IMR-90 (cell line): Measurements from ENCODE around the gene HEBP1. TPM values are rescaled to one million over a fixed set of nuclear protein-coding genes. Genes with fewer than 3 reads are reported as not detected.

Source experiments
- ATAC-seq: fragments of 200-7000 bp; cut with Tn5 transposase; 2 replicates; pipeline ENCODE4 v1.9.1; 2020; ENCODE audit warnings: low read depth, mild to moderate bottlenecking, moderate library complexity
- BruUV-seq: library from RNA; stranded (reverse); fragments of 400-500 nt; replicated peaks from 2 replicates; lab custom pipeline; 2021; lab: Mats Ljungman, UMichigan
- CTCF ChIA-PET: fragments of 300-600 bp; formaldehyde crosslinking; extraction: SDS; loops from one replicate; lab custom pipeline; 2021; ENCODE audit warnings: antibody characterized with exemption; lab: Yijun Ruan, JAX
- POLR2A ChIA-PET: fragments of 300-600 bp; sonication (Branson Sonifier 250); formaldehyde crosslinking; loops from one replicate; lab custom pipeline; 2022; ENCODE audit warnings: antibody characterized with exemption; ENCODE audit not compliant: unreplicated experiment; lab: Charles Lee
- DNase-seq: peaks from one replicate; pipeline ENCODE4 v3.0.0; 2013
- H2AFZ ChIP-seq: replicated peaks from 2 replicates; pipeline ENCODE3; 2013; ENCODE audit warnings: low read length, mild to moderate bottlenecking; ENCODE audit not compliant: poor library complexity
- H2AK5ac ChIP-seq: 2 replicates; pipeline ENCODE4 v1.6.1; 2013; ENCODE audit warnings: low read depth, low read length, inconsistent platforms
- H2AK9ac ChIP-seq: replicated peaks from 2 replicates; pipeline ENCODE3; 2013; ENCODE audit warnings: mild to moderate bottlenecking, low read depth, low read length, moderate library complexity; ENCODE audit not compliant: poor library complexity
- H2BK120ac ChIP-seq: 2 replicates; pipeline ENCODE4 v1.6.1; 2013; ENCODE audit warnings: low read depth, low read length, inconsistent platforms
- H2BK15ac ChIP-seq: 3 replicates; pipeline ENCODE4 v1.6.1; 2013; ENCODE audit warnings: low read depth, low read length, inconsistent platforms
- H2BK20ac ChIP-seq: 2 replicates; pipeline ENCODE4 v1.6.1; 2013; ENCODE audit warnings: low read depth, mild to moderate bottlenecking, inconsistent platforms, low read length, moderate library complexity
- H2BK5ac ChIP-seq: 2 replicates; pipeline ENCODE4 v1.6.1; 2013; ENCODE audit warnings: mild to moderate bottlenecking, low read depth, low read length, inconsistent platforms; ENCODE audit not compliant: poor library complexity, severe bottlenecking
- H3K14ac ChIP-seq: replicated peaks from 2 replicates; pipeline ENCODE4 v1.6.1; 2013; ENCODE audit warnings: low read depth, low read length, inconsistent platforms
- H3K18ac ChIP-seq: 2 replicates; pipeline ENCODE4 v1.6.1; 2013; ENCODE audit warnings: low read depth, low read length, control low read depth
- H3K23ac ChIP-seq: 2 replicates; pipeline ENCODE4 v1.6.1; 2013; ENCODE audit warnings: low read depth, low read length, inconsistent platforms
- H3K27ac ChIP-seq: 2 replicates; pipeline ENCODE4 v1.5.1; 2013; ENCODE audit warnings: mild to moderate bottlenecking, control low read depth, low read length; ENCODE audit not compliant: insufficient read depth
- H3K27me3 ChIP-seq: 2 replicates; pipeline ENCODE4 v1.6.1; 2013; ENCODE audit warnings: low read length; ENCODE audit not compliant: control insufficient read depth, insufficient read depth
- H3K36me3 ChIP-seq: 2 replicates; pipeline ENCODE4 v1.6.1; 2013; ENCODE audit warnings: low read length, mixed read lengths; ENCODE audit not compliant: control insufficient read depth, insufficient read depth
- H3K4ac ChIP-seq: 2 replicates; pipeline ENCODE4 v1.6.1; 2013; ENCODE audit warnings: low read depth, low read length, inconsistent platforms
- H3K4me1 ChIP-seq: 2 replicates; pipeline ENCODE4 v1.6.1; 2013; ENCODE audit warnings: low read length, mixed read lengths; ENCODE audit not compliant: control insufficient read depth, insufficient read depth
- H3K4me2 ChIP-seq: 2 replicates; pipeline ENCODE4 v1.6.1; 2013; ENCODE audit warnings: low read depth, mild to moderate bottlenecking, control low read depth, low read length, moderate library complexity
- H3K4me3 ChIP-seq: 2 replicates; pipeline ENCODE4 v1.5.1; 2013; ENCODE audit warnings: low read depth, mild to moderate bottlenecking, control low read depth, low read length, moderate library complexity; ENCODE audit not compliant: insufficient read depth
- H3K56ac ChIP-seq: 2 replicates; pipeline ENCODE4 v1.6.1; 2013; ENCODE audit warnings: low read length, inconsistent platforms; ENCODE audit not compliant: insufficient read depth; ENCODE audit errors: extremely low read depth
- H3K79me1 ChIP-seq, 2 experiments: 2 replicates each; pipeline ENCODE4 v1.6.1; 2013; ENCODE audit warnings: low read length in 2 of 2, inconsistent platforms in 1 of 2, low read depth in 1 of 2
- H3K9ac ChIP-seq: 2 replicates; pipeline ENCODE4 v1.6.1; 2013; ENCODE audit warnings: low read depth, low read length, control low read depth
- H3K9me1 ChIP-seq: 2 replicates; pipeline ENCODE4 v1.6.1; 2013; ENCODE audit warnings: low read length, inconsistent platforms; ENCODE audit not compliant: insufficient read depth
- H3K9me3 ChIP-seq: 2 replicates; pipeline ENCODE4 v1.6.1; 2013; ENCODE audit warnings: low read length; ENCODE audit not compliant: control insufficient read depth, insufficient read depth
- H4K20me1 ChIP-seq: 2 replicates; pipeline ENCODE4 v1.6.1; 2013; ENCODE audit warnings: low read length, inconsistent platforms; ENCODE audit not compliant: insufficient read depth
- H4K5ac ChIP-seq: 2 replicates; pipeline ENCODE4 v1.6.1; 2013; ENCODE audit warnings: mild to moderate bottlenecking, low read depth, low read length, control low read depth
- H4K8ac ChIP-seq, 2 experiments: 2 replicates each; pipeline ENCODE4 v1.6.1; 2013; ENCODE audit warnings: low read depth in 2 of 2, low read length in 2 of 2, control low read depth in 1 of 2, inconsistent platforms in 1 of 2
- H4K91ac ChIP-seq: 2 replicates; pipeline ENCODE4 v1.6.1; 2013; ENCODE audit warnings: low read depth, low read length, inconsistent platforms; ENCODE audit not compliant: insufficient read depth
- BHLHE40 ChIP-seq: fragments of 150-350 bp; IDR thresholded peaks from 2 replicates; pipeline ENCODE4 v1.6.1; 2016; ENCODE audit warnings: mild to moderate bottlenecking, low read depth, low read length
- CEBPB ChIP-seq: IDR thresholded peaks from 2 replicates; pipeline ENCODE4 v1.6.1; 2012; ENCODE audit warnings: low read depth, low read length, improper control_type of control experiment
- CHD1 ChIP-seq: IDR thresholded peaks from 2 replicates; pipeline ENCODE4 v1.6.1; 2012; ENCODE audit warnings: low read depth, low read length, improper control_type of control experiment
- CTCF ChIP-seq: conservative IDR thresholded peaks from 2 replicates; pipeline ENCODE4 v1.5.1; 2012; ENCODE audit warnings: mild to moderate bottlenecking, low read depth, low read length, improper control_type of control experiment
- ELK1 ChIP-seq: fragments of 150-350 bp; IDR thresholded peaks from 2 replicates; pipeline ENCODE4 v1.6.1; 2016; ENCODE audit warnings: low read depth, mild to moderate bottlenecking, low read length, moderate library complexity, borderline replicate concordance
- FOS ChIP-seq: fragments of 150-350 bp; IDR thresholded peaks from 2 replicates; pipeline ENCODE4 v1.6.1; 2016; ENCODE audit warnings: low read depth, low read length
- MAFK ChIP-seq: IDR thresholded peaks from 2 replicates; pipeline ENCODE4 v1.6.1; 2012; ENCODE audit warnings: low read depth, low read length, improper control_type of control experiment
- MAZ ChIP-seq: IDR thresholded peaks from 2 replicates; pipeline ENCODE4 v1.6.1; 2012; ENCODE audit warnings: low read depth, mild to moderate bottlenecking, low read length, improper control_type of control experiment, moderate library complexity, borderline replicate concordance
- MXI1 ChIP-seq: IDR thresholded peaks from 2 replicates; pipeline ENCODE4 v1.6.1; 2012; ENCODE audit warnings: low read depth, mild to moderate bottlenecking, low read length, moderate library complexity, borderline replicate concordance
- NFE2L2 ChIP-seq: fragments of 150-350 bp; IDR thresholded peaks from 2 replicates; pipeline ENCODE4 v1.6.1; 2016; ENCODE audit warnings: low read depth, mild to moderate bottlenecking, low read length
- POLR2A ChIP-seq: IDR thresholded peaks from 2 replicates; pipeline ENCODE4 v1.6.1; 2012; ENCODE audit warnings: mild to moderate bottlenecking, low read depth, low read length
- RAD21 ChIP-seq: IDR thresholded peaks from 2 replicates; pipeline ENCODE4 v1.6.1; 2012; ENCODE audit warnings: low read length, improper control_type of control experiment
- RCOR1 ChIP-seq: IDR thresholded peaks from 2 replicates; pipeline ENCODE4 v1.6.1; 2012; ENCODE audit warnings: mild to moderate bottlenecking, low read length, improper control_type of control experiment; ENCODE audit not compliant: insufficient replicate concordance
- RFX5 ChIP-seq: IDR thresholded peaks from 2 replicates; pipeline ENCODE4 v1.8.0; 2012; ENCODE audit warnings: low read depth, mild to moderate bottlenecking, low read length, moderate library complexity
- SMC3 ChIP-seq: fragments of 150-350 bp; IDR thresholded peaks from 2 replicates; pipeline ENCODE4 v1.6.1; 2016; ENCODE audit warnings: low read depth, mild to moderate bottlenecking, antibody characterized with exemption, low read length, moderate library complexity
- WGBS, 2 experiments: methylation state at CpG; one replicate each; pipeline versions ENCODE4 v1.1.5 to v1.1.7; 2013; ENCODE audit warnings: missing lambda C conversion rate in 2 of 2; ENCODE audit not compliant: insufficient read length in 1 of 2; ENCODE audit errors: extremely low coverage in 2 of 2; 5-methylcytosine and 5-hydroxymethylcytosine counted together
- dilution Hi-C: fragments of 300-500 bp; cut with HindIII; formaldehyde crosslinking; loops from one replicate; pipeline ENCODE4 v1.14.3; 2018; ENCODE audit warnings: low sequenced_read_pairs; ENCODE audit not compliant: unreplicated experiment
- in situ Hi-C: fragments of 300-500 bp; cut with MboI; formaldehyde crosslinking; loops from 3 replicates; pipeline ENCODE4 v1.14.3; 2019; ENCODE audit warnings: low sequenced_read_pairs, inconsistent platforms, mixed read lengths
- intact Hi-C: fragments of 100-400 bp; cut with micrococcal nuclease; formaldehyde crosslinking; loops from 2 replicates; pipeline ENCODE4 v1.10.0; 2022
- polyA plus RNA-seq, 3 experiments: library from polyadenylated mRNA; depleted of rRNA; stranded (reverse); fragments of >200 nt; gene quantifications; 2 replicates each; pipeline ENCODE4 v1.2.3, GENCODE V29; 2012; ENCODE audit warnings: low replicate concordance in 1 of 3
- total RNA-seq: library from RNA; depleted of rRNA; stranded (reverse); fragments of >200 nt; gene quantifications from 2 replicates; pipeline ENCODE4 v1.2.3, GENCODE V29; 2012
- TF ChIP-seq, protein P1 (sequence below): fragments of 150-350 bp; IDR thresholded peaks from 2 replicates; pipeline ENCODE4 v1.6.1; 2017; ENCODE audit warnings: mild to moderate bottlenecking, antibody characterized with exemption, low read length, low read depth

Gene HEBP1
- total and polyA plus RNA-seq, 2 of the 4 experiments (the other 2 are of a cell fraction): 18.8 to 49.2 TPM

DNA sequence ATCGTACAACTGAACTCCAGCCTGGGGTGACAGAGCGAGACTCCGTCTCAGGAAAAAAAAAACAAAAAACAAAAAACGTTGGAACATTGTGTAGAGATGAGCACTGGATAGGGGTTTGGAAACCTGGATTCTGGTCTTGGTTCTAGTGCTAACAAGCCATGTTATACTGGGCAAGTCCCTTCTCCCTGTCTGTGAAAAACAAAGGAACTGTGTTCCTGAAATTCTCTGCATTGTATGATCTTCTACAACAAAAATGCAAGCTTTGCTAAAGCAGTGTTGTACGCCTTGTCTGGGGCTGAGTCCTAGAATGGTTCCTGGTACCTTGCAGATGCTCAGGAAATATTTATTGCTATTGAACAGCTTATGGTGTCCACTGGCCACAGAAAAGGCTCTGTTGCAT, 61.5 kb downstream of the HEBP1 start:
- CTCF ChIA-PET: interaction anchor here (0.8 kb wide), 1 partner anchor 20 kb away, joined by 3 read pairs; no protein-coding TSS in a partner anchor
- no peaks in the 10 kb centered on the region for H3K9me3 ChIP-seq
- peaks cover 2% of the 10 kb centered on the region; the same call in 1 of the 2 replicates for H3K4me1 ChIP-seq
- dilution Hi-C loops (no loop called here), in situ Hi-C loops (no loop called here), intact Hi-C loops (no loop called here)
- no peak overlapping the region for H2AFZ ChIP-seq
- no peak overlapping the region for H4K91ac ChIP-seq
- no peak overlapping the region for H3K27ac ChIP-seq
- H3K56ac ChIP-seq: no peak overlapping the region
- POLR2A ChIA-PET: no interaction called here
- no peaks in the 10 kb centered on the region; a peak in 2 of 4 replicates for H3K79me1 ChIP-seq
- H2BK120ac ChIP-seq: no peak overlapping the region
- H4K8ac ChIP-seq: no peak overlapping the region
- H4K5ac ChIP-seq: no peak overlapping the region
- H3K4me2 ChIP-seq: no peak overlapping the region
- H3K4ac ChIP-seq: no peak overlapping the region
- no peak overlapping the region for H3K14ac ChIP-seq
- H2AK9ac ChIP-seq: no peak overlapping the region
- no peak overlapping the region for H3K9ac ChIP-seq
- H3K36me3 ChIP-seq: no peaks in the 10 kb centered on the region
- no peak overlapping the region for H3K18ac ChIP-seq
- ATAC-seq: no peak
- H3K9me1 ChIP-seq: no peaks in the 10 kb centered on the region
- H2BK15ac ChIP-seq: no peak overlapping the region
- no TSS peak for BruUV-seq
- no peak overlapping the region for H2AK5ac ChIP-seq
- no peak overlapping the region for H2BK20ac ChIP-seq
- no peak for DNase-seq
- H3K27me3 ChIP-seq: no peaks in the 10 kb centered on the region
- no peak overlapping the region for H3K4me3 ChIP-seq
- H2BK5ac ChIP-seq: no peak overlapping the region
- TF ChIP-seq FOS (no peak), CHD1 (no peak), CEBPB (no peak), RCOR1 (no peak), SMC3 (no peak), MAFK (no peak), NFE2L2 (no peak), MAZ (no peak), RFX5 (no peak), MXI1 (no peak), CTCF (no peak), RAD21 (no peak), ELK1 (no peak), BHLHE40 (no peak), POLR2A (no peak)
- TF ChIP-seq, protein P1, sequence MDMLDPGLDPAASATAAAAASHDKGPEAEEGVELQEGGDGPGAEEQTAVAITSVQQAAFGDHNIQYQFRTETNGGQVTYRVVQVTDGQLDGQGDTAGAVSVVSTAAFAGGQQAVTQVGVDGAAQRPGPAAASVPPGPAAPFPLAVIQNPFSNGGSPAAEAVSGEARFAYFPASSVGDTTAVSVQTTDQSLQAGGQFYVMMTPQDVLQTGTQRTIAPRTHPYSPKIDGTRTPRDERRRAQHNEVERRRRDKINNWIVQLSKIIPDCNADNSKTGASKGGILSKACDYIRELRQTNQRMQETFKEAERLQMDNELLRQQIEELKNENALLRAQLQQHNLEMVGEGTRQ: no peak
- H4K20me1 ChIP-seq: no peaks in the 10 kb centered on the region
- 92% methylated on average over 4 of the region's 5 CpGs; no CpG with 5 or more reads in 1 of the 2 experiments for WGBS, 2 experiments
- no peak overlapping the region for H3K23ac ChIP-seq
